ENCODE measurements around the gene LEFTY1.

GRCh38 chr1:225871359-225872074 is 17.4 kb downstream of the LEFTY1 start:
- TF ChIP-seq CTCF (IDR thresholded peaks at IDR 0.05), result no peak
- no peak for TF ChIP-seq POLR2A (IDR thresholded peaks at IDR 0.05)

Data from Peyer's patch (tissue), 4 donors.